ENCODE data around the gene DZIP3.

DZIP3 gene

DNA sequence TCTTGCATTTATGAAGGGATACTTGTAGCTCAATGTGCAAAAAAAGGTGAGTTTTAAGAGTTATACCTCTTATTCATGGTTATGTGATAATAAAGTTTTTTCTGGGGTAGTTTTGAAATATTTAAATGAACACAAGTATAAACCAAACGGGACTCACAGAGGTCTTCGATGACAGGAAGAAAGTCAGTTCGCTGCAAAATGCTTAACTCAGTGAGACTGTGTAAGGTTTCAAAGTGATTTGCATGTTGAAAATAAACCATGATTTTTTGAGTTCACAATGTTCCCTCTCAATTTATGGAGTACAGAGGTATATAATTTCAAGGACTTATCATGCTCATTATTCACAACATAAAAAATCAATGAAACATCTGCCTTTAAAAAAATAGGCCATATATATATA lies 42.8 kb upstream of the DZIP3 start:
- H3K9me3 ChIP-seq (replicated peaks; ENCODE audit: insufficient read depth, low read length), result no peaks in the 10 kb centered on the region
- no peaks in the 10 kb centered on the region for H3K27me3 ChIP-seq (replicated peaks; ENCODE audit: insufficient read depth, low read length)
- peak overlapping the region; percentile 18; the same call in 1 of the 2 replicates for H3K4me2 ChIP-seq (ENCODE audit: low read depth, low read length)
- no peaks in the 10 kb centered on the region for H3K79me2 ChIP-seq (ENCODE audit: low read length)
- H3K27ac ChIP-seq (ENCODE audit: low read length), result no peak overlapping the region
- no peaks in the 10 kb centered on the region for H3K9me2 ChIP-seq (replicated peaks; ENCODE audit: insufficient read depth, low read length)
- no peaks in the 10 kb centered on the region for H4K20me1 ChIP-seq (ENCODE audit: insufficient read depth, low read length)
- H3F3A ChIP-seq (ENCODE audit: insufficient read depth, low read length), result no peaks in the 10 kb centered on the region
- no peak overlapping the region for H3K4me3 ChIP-seq (ENCODE audit: low read length)
- H2AFZ ChIP-seq (ENCODE audit: low read length), result no peak overlapping the region
- no peak overlapping the region for H3K9ac ChIP-seq (ENCODE audit: low read length)
- TF ChIP-seq, protein P1, sequence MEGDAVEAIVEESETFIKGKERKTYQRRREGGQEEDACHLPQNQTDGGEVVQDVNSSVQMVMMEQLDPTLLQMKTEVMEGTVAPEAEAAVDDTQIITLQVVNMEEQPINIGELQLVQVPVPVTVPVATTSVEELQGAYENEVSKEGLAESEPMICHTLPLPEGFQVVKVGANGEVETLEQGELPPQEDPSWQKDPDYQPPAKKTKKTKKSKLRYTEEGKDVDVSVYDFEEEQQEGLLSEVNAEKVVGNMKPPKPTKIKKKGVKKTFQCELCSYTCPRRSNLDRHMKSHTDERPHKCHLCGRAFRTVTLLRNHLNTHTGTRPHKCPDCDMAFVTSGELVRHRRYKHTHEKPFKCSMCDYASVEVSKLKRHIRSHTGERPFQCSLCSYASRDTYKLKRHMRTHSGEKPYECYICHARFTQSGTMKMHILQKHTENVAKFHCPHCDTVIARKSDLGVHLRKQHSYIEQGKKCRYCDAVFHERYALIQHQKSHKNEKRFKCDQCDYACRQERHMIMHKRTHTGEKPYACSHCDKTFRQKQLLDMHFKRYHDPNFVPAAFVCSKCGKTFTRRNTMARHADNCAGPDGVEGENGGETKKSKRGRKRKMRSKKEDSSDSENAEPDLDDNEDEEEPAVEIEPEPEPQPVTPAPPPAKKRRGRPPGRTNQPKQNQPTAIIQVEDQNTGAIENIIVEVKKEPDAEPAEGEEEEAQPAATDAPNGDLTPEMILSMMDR (IDR thresholded peaks at IDR 0.05; ENCODE audit: low read length), result no peak
- TF ChIP-seq EZH2phosphoT487 (IDR thresholded peaks at IDR 0.05; ENCODE audit: low read length) (no peak), EZH2 (optimal IDR thresholded peaks at IDR 0.05; ENCODE audit: low read depth, low read length) (no peak)
- DNase-seq, result peak; percentile 14
- H3K4me1 ChIP-seq (ENCODE audit: low read length), result no peaks in the 10 kb centered on the region
- peaks cover 2% of the 10 kb centered on the region; the same call in 1 of the 2 replicates for H3K36me3 ChIP-seq (replicated peaks; ENCODE audit: insufficient read depth, low read length)

DNA sequence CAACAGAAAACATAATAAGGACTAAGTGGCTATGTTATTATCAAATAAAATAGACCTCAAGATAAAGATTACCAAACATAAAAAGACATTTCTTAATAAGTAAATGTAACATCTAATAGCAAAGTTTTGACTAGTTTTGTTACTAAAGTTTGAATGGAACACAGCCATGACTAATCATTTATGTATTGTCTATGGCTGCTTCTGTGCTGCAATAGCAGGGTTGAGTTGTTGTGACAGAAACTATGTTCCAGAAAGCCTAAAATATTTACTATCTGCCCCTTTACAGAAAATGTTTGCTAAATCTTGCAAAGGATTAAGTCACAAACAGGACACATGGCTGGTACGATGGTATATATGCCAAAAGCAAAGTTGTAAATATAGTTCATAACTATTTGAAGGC lies 41.2 kb upstream of the DZIP3 start:
- DNase-seq, result no peak
- no peaks in the 10 kb centered on the region for H3K27me3 ChIP-seq (replicated peaks; ENCODE audit: insufficient read depth, low read length)
- H2AFZ ChIP-seq (ENCODE audit: low read length), result no peak overlapping the region
- H3K9me3 ChIP-seq (replicated peaks; ENCODE audit: insufficient read depth, low read length), result no peaks in the 10 kb centered on the region
- no peak overlapping the region for H3K27ac ChIP-seq (ENCODE audit: low read length)
- H4K20me1 ChIP-seq (ENCODE audit: insufficient read depth, low read length), result no peaks in the 10 kb centered on the region
- no peaks in the 10 kb centered on the region for H3K79me2 ChIP-seq (ENCODE audit: low read length)
- H3K9me2 ChIP-seq (replicated peaks; ENCODE audit: insufficient read depth, low read length), result no peaks in the 10 kb centered on the region
- no peak overlapping the region for H3K4me3 ChIP-seq (ENCODE audit: low read length)
- H3K36me3 ChIP-seq (replicated peaks; ENCODE audit: insufficient read depth, low read length), result peaks cover 2% of the 10 kb centered on the region; the same call in 1 of the 2 replicates
- no peak overlapping the region for H3K4me2 ChIP-seq (ENCODE audit: low read depth, low read length)
- H3K4me1 ChIP-seq (ENCODE audit: low read length), result no peaks in the 10 kb centered on the region
- no peak for TF ChIP-seq EZH2 (optimal IDR thresholded peaks at IDR 0.05; ENCODE audit: low read depth, low read length)
- no peak for TF ChIP-seq EZH2phosphoT487 (IDR thresholded peaks at IDR 0.05; ENCODE audit: low read length)
- TF ChIP-seq, protein P1 (IDR thresholded peaks at IDR 0.05; ENCODE audit: low read length), result no peak
- no peaks in the 10 kb centered on the region for H3F3A ChIP-seq (ENCODE audit: insufficient read depth, low read length)
- H3K9ac ChIP-seq (ENCODE audit: low read length), result no peak overlapping the region

DNA sequence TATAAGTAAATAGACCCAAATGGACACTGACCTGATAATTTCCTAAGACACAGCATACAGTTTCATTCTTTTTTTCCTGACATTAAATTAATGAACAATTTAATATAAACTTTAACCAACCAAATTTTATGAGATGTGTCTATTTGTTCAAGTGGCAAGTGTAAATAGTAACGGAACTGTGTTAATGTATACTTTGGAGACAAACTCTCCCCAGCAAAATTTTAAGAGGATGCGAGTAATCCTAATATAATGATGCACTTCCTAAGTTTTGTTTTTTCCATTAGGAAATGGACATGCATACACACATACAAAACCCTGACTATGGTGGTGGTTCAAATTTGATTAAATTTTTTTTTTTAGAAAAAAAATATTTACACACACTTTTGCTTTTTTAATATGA lies 40.6 kb upstream of the DZIP3 start:
- no peak for DNase-seq
- H3K27me3 ChIP-seq (replicated peaks; ENCODE audit: insufficient read depth, low read length), result no peaks in the 10 kb centered on the region
- H4K20me1 ChIP-seq (ENCODE audit: insufficient read depth, low read length), result no peaks in the 10 kb centered on the region
- no peaks in the 10 kb centered on the region for H3K9me3 ChIP-seq (replicated peaks; ENCODE audit: insufficient read depth, low read length)
- H3K9me2 ChIP-seq (replicated peaks; ENCODE audit: insufficient read depth, low read length), result no peaks in the 10 kb centered on the region
- H2AFZ ChIP-seq (ENCODE audit: low read length), result no peak overlapping the region
- H3K4me1 ChIP-seq (ENCODE audit: low read length), result no peaks in the 10 kb centered on the region
- H3K4me3 ChIP-seq (ENCODE audit: low read length), result no peak overlapping the region
- H3K4me2 ChIP-seq (ENCODE audit: low read depth, low read length), result no peak overlapping the region
- no peak overlapping the region for H3K27ac ChIP-seq (ENCODE audit: low read length)
- no peaks in the 10 kb centered on the region for H3F3A ChIP-seq (ENCODE audit: insufficient read depth, low read length)
- TF ChIP-seq, protein P1 (IDR thresholded peaks at IDR 0.05; ENCODE audit: low read length), result no peak
- TF ChIP-seq EZH2phosphoT487 (IDR thresholded peaks at IDR 0.05; ENCODE audit: low read length), result no peak
- TF ChIP-seq EZH2 (optimal IDR thresholded peaks at IDR 0.05; ENCODE audit: low read depth, low read length), result no peak
- peaks cover 2% of the 10 kb centered on the region; the same call in 1 of the 2 replicates for H3K36me3 ChIP-seq (replicated peaks; ENCODE audit: insufficient read depth, low read length)
- no peaks in the 10 kb centered on the region for H3K79me2 ChIP-seq (ENCODE audit: low read length)
- H3K9ac ChIP-seq (ENCODE audit: low read length), result no peak overlapping the region
